Head of caudate nucleus (tissue), 42 donors: ENCODE data around the gene METTL6.
A peak's percentile ranks its signal among the peaks of the same experiment; 100 is the strongest.
"Not testable (repeated sequence)": the region's sequence is repeated elsewhere in the genome, so short reads cannot be mapped to it uniquely, and the experiment has no call there.

Experiments used
- DNase-seq, 42 donors: peaks; one replicate each; pipeline versions ENCODE4 v3.0.0 to v3.0.0-alpha.2; 2020 to 2021; ENCODE audit warnings: mixed read lengths in 7 of 42
- intact Hi-C: fragments of 100-400 bp; cut with DNase I; formaldehyde crosslinking; loops from one replicate; pipeline ENCODE4 v1.15.0; 2022

Gene METTL6

GRCh38 chr3:15427182-15427880 lies at the start of gene METTL6, which contains the start of gene EAF1:
Gene METTL6, minus strand, starts transcription at chr3:15427544. Its CDS starts 1,033 bp downstream, at chr3:15426511.
Gene EAF1, plus strand, starts transcription at chr3:15427598. Its CDS starts 182 bp downstream, at chr3:15427780.
- intact Hi-C loops: no loop called here
- DNase-seq: peak; percentile 82 to 95 (median 88)

- no peak for DNase-seq
- intact Hi-C loops: no loop called here
Measured at GRCh38 chr3:15476378-15476777, 49.0 kb upstream of the METTL6 start.

GRCh38 chr3:15475161-15475560 lies 47.8 kb upstream of the METTL6 start:
- no peak for DNase-seq

GRCh38 chr3:15471861-15472260 lies 44.5 kb upstream of the METTL6 start:
- DNase-seq: no peak
- intact Hi-C loops: no loop called here

More at GRCh38 chr3:15475161-15475560, 47.8 kb upstream of the METTL6 start:
- intact Hi-C loops: no loop called here

- DNase-seq: no peak
- intact Hi-C loops: no loop called here
Measured at GRCh38 chr3:15470849-15471248, 43.5 kb upstream of the METTL6 start.

GRCh38 chr3:15470261-15470660 lies 42.9 kb upstream of the METTL6 start:
- DNase-seq: no peak
- intact Hi-C loops: no loop called here

GRCh38 chr3:15467227-15468181 lies 40.2 kb upstream of the METTL6 start:
- intact Hi-C loops: no loop called here
- peak in 1 of 42 donors; percentile 37 for DNase-seq

- intact Hi-C loops: no loop called here
- no peak for DNase-seq
Measured at GRCh38 chr3:15465876-15466585, 38.7 kb upstream of the METTL6 start.

- DNase-seq: peak in 40 of 42 donors; percentile 18 to 82 (median 53)
- intact Hi-C loops: no loop called here
Measured at GRCh38 chr3:15462451-15462850, 35.1 kb upstream of the METTL6 start.

- intact Hi-C loops: no loop called here
- peak in 2 of 42 donors; percentile 33 to 34 for DNase-seq
Measured at GRCh38 chr3:15460891-15461531, 33.7 kb upstream of the METTL6 start.

GRCh38 chr3:15458212-15458780 lies 31.0 kb upstream of the METTL6 start:
- intact Hi-C loops: no loop called here
- DNase-seq: peak in 2 of 42 donors; percentile 20 to 23

GRCh38 chr3:15456915-15457314 lies 29.6 kb upstream of the METTL6 start:
- intact Hi-C loops, DNase-seq: not testable (repeated sequence)

- intact Hi-C loops: no loop called here
- no peak for DNase-seq
Measured at GRCh38 chr3:15456321-15456720, 29.0 kb upstream of the METTL6 start.

GRCh38 chr3:15455756-15456155 lies 28.4 kb upstream of the METTL6 start:
- no peak for DNase-seq
- intact Hi-C loops: no loop called here

GRCh38 chr3:15454965-15455364 lies 27.6 kb upstream of the METTL6 start:
- intact Hi-C loops: no loop called here
- DNase-seq: peak in 1 of 42 donors; percentile 13

- DNase-seq: peak in 1 of 42 donors; percentile 24
- intact Hi-C loops: no loop called here
Measured at GRCh38 chr3:15453991-15454625, 26.8 kb upstream of the METTL6 start.

- DNase-seq: peak in 1 of 42 donors; percentile 11
Measured at GRCh38 chr3:15453501-15453900, 26.2 kb upstream of the METTL6 start.

GRCh38 chr3:15452961-15453360 lies 25.6 kb upstream of the METTL6 start:
- peak in 1 of 42 donors; percentile 4 for DNase-seq
- intact Hi-C loops: no loop called here

More at GRCh38 chr3:15453501-15453900, 26.2 kb upstream of the METTL6 start:
- intact Hi-C loops: no loop called here
